Left renal pelvis (tissue), 4 donors: ENCODE results near the gene TDP2. TPM values are rescaled to one million over a fixed set of nuclear protein-coding genes. Genes with fewer than 3 reads are reported as not detected.

Experiments used
- DNase-seq, 4 donors: peaks; one replicate each; pipeline ENCODE4 v3.0.0-alpha.2; 2013; ENCODE audit warnings: low read depth in 4 of 4, low spot score in 3 of 4
- polyA plus RNA-seq, 4 donors: library from polyadenylated mRNA; unstranded; fragments of 120-200 nt; gene quantifications; one replicate each; pipeline ENCODE4 v1.2.1, GENCODE V29; 2013; ENCODE audit not compliant: insufficient read length in 4 of 4

Gene TDP2
- polyA plus RNA-seq, 4 donors, result 39.7 to 71.5 (median 63.1) TPM

- no peak for DNase-seq
Observed at GRCh38 chr6:24607310-24608105, 59.2 kb downstream of the TDP2 start.

GRCh38 chr6:24606200-24606930, 60.3 kb downstream of the TDP2 start:
- no peak for DNase-seq

DNA sequence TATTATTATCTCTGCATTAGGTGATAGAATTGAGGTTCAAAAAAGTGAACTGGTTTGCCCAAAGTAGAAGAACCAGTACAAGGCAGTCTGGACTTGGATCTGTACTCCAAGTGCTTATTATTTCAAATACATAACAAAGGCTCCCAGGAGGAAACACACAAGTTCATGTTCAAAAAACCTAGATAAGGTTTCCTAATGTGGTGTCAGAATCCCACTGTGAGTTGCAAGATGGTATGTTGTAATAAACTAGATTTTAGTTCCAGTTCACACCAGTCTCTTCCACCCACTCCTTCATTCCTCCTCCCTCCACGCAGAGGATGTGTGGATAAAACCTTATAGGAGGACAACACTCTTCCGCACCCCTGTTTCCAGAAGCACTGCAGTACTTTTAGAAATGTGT, 63.5 kb downstream of the TDP2 start:
- DNase-seq, result no peak

DNA sequence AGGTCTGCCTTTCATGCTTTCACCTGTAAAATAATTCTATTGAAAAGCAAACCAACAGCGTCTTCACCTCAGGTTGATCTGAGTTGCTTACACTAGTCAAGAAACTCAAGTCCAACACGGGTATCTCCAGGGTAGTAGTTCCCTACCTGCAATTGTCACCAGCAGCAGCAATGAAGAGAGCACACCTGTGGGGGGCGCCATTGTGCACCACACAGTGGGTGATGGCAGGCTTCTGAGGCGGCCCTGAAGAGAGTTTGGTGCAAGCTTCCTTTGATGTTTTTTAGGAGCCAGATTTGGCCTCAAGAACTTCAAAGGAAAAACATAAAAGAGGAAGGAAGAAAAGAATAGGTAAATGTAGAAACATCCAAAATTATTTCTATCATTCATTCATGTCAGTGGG, 65.8 kb downstream of the TDP2 start:
- no peak for DNase-seq

Other genes starting within 250 kb of the TDP2 start
- gene GPLD1, start 177.3 kb downstream of the TDP2 start, polyA plus RNA-seq, result 1 to 10 TPM; 2.6 to 6.6 (median 4.1) TPM
- 10 to 100 TPM; 15.8 to 31.6 (median 29.2) TPM for gene ALDH5A1, start 171.9 kb downstream of the TDP2 start, polyA plus RNA-seq
- under 1 TPM; 0.20 to 0.50 (median 0.32) TPM for gene KIAA0319, start 20.7 kb downstream of the TDP2 start, polyA plus RNA-seq
- gene ACOT13, start 178 bp upstream of the TDP2 start, polyA plus RNA-seq, result 10 to 100 TPM; 17.0 to 45.2 (median 36.1) TPM
- gene C6orf62, start 52.3 kb upstream of the TDP2 start, polyA plus RNA-seq, result 100 to 1,000 TPM in 3 of 4 donors, 10 to 100 TPM in 1; 83.4 to 158 (median 143) TPM
- gene GMNN, start 108.0 kb upstream of the TDP2 start, polyA plus RNA-seq, result 10 to 100 TPM; 29.2 to 64.0 (median 63.4) TPM
- gene ARMH2, start 132.0 kb upstream of the TDP2 start, polyA plus RNA-seq, result not detected